ENCODE results near the gene ME3. TPM values are rescaled to one million over a fixed set of nuclear protein-coding genes. Genes with fewer than 3 reads are reported as not detected.

ME3 gene
- total RNA-seq, 1 donor from 2014 or later, result 49.6 TPM

DNA sequence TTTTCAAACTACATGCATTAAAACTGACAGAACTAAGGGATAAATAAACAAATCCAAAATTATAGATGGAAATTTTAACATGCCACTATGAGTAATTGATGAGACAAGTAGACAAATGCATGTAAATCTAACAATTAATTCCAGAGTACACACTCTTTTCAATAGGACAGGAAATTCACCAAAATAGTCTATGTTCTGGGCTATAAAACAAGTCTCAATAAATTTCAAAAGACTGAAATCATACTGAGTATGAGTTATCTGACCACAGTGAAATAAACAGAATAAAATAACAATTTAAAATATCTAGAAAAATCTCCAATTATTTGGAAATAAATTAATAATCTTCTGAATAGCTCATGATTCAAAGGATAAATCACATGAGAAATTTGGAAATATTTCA lies 38.5 kb upstream of the ME3 start:
- no peak overlapping the region for H3K4me3 Mint-ChIP-seq
- no peaks in the 10 kb centered on the region for H3K79me2 ChIP-seq (ENCODE audit: low read depth)
- H3K36me3 ChIP-seq, result no peaks in the 10 kb centered on the region
- no peak overlapping the region for H2AFZ ChIP-seq (replicated peaks)
- no peak for DNase-seq (ENCODE audit: low spot score)
- H3K4me3 ChIP-seq, result no peak overlapping the region
- peaks cover 22% of the 10 kb centered on the region for H3F3A ChIP-seq (ENCODE audit: low read depth)
- H4K20me1 ChIP-seq (ENCODE audit: low read depth), result no peaks in the 10 kb centered on the region
- TF ChIP-seq, protein P1, sequence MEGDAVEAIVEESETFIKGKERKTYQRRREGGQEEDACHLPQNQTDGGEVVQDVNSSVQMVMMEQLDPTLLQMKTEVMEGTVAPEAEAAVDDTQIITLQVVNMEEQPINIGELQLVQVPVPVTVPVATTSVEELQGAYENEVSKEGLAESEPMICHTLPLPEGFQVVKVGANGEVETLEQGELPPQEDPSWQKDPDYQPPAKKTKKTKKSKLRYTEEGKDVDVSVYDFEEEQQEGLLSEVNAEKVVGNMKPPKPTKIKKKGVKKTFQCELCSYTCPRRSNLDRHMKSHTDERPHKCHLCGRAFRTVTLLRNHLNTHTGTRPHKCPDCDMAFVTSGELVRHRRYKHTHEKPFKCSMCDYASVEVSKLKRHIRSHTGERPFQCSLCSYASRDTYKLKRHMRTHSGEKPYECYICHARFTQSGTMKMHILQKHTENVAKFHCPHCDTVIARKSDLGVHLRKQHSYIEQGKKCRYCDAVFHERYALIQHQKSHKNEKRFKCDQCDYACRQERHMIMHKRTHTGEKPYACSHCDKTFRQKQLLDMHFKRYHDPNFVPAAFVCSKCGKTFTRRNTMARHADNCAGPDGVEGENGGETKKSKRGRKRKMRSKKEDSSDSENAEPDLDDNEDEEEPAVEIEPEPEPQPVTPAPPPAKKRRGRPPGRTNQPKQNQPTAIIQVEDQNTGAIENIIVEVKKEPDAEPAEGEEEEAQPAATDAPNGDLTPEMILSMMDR (IDR thresholded peaks at IDR 0.05), result no peak
- no peak for TF ChIP-seq EZH2phosphoT487 (IDR thresholded peaks at IDR 0.05)
- TF ChIP-seq EZH2 (IDR thresholded peaks at IDR 0.05), result no peak
- H3K36me3 Mint-ChIP-seq, result peaks cover 6% of the 10 kb centered on the region
- H3K27ac ChIP-seq, result no peak overlapping the region
- no peaks in the 10 kb centered on the region for H3K9me3 ChIP-seq (ENCODE audit: low read depth)
- no peak overlapping the region for H3K27ac Mint-ChIP-seq
- H3K27me3 ChIP-seq, result no peaks in the 10 kb centered on the region
- H3K27me3 Mint-ChIP-seq (ENCODE audit: insufficient read depth, low read depth), result peaks cover 5% of the 10 kb centered on the region
- peaks cover 15% of the 10 kb centered on the region for H3K4me1 Mint-ChIP-seq
- no peak overlapping the region for H3K4me2 ChIP-seq
- no peak overlapping the region for H3K9ac ChIP-seq
- peaks cover 24% of the 10 kb centered on the region for H3K9me3 Mint-ChIP-seq
- peaks cover 11% of the 10 kb centered on the region for H3K4me1 ChIP-seq

GRCh38 chr11:86708669-86709068 lies 36.3 kb upstream of the ME3 start:
- no peak overlapping the region for H3K27ac ChIP-seq
- Mint-ChIP-seq H3K4me3 (no peak overlapping the region), H3K36me3 (peaks cover 6% of the 10 kb centered on the region)

GRCh38 chr11:86706338-86707131 lies 34.1 kb upstream of the ME3 start:
- DNase-seq (ENCODE audit: low spot score), result no peak
- H2AFZ ChIP-seq (replicated peaks), result peak overlapping the region; percentile 18
- Mint-ChIP-seq H3K27me3 (ENCODE audit: insufficient read depth, low read depth) (peaks cover 5% of the 10 kb centered on the region), H3K4me1 (peaks cover 4% of the 10 kb centered on the region), H3K36me3 (no peaks in the 10 kb centered on the region), H3K27ac (no peak overlapping the region), H3K9me3 (peaks cover 10% of the 10 kb centered on the region), H3K4me3 (no peak overlapping the region)
- H3F3A ChIP-seq (ENCODE audit: low read depth), result no peaks in the 10 kb centered on the region
- H4K20me1 ChIP-seq (ENCODE audit: low read depth), result no peaks in the 10 kb centered on the region
- H3K4me3 ChIP-seq, result no peak overlapping the region
- no peak overlapping the region for H3K27ac ChIP-seq
- TF ChIP-seq, protein P1 (IDR thresholded peaks at IDR 0.05), result no peak
- no peak for TF ChIP-seq EZH2 (IDR thresholded peaks at IDR 0.05)
- TF ChIP-seq EZH2phosphoT487 (IDR thresholded peaks at IDR 0.05), result no peak
- H3K4me2 ChIP-seq, result no peak overlapping the region
- peaks cover 10% of the 10 kb centered on the region for H3K4me1 ChIP-seq
- no peaks in the 10 kb centered on the region for H3K36me3 ChIP-seq
- no peak overlapping the region for H3K9ac ChIP-seq
- H3K9me3 ChIP-seq (ENCODE audit: low read depth), result no peaks in the 10 kb centered on the region
- no peaks in the 10 kb centered on the region for H3K27me3 ChIP-seq
- no peaks in the 10 kb centered on the region for H3K79me2 ChIP-seq (ENCODE audit: low read depth)

More at GRCh38 chr11:86708669-86709068, 36.3 kb upstream of the ME3 start:
- Histone ChIP-seq H3K9ac (no peak overlapping the region), H3K4me3 (no peak overlapping the region), H3K9me3 (ENCODE audit: low read depth) (no peaks in the 10 kb centered on the region), H3K4me1 (peaks cover 1% of the 10 kb centered on the region), H4K20me1 (ENCODE audit: low read depth) (no peaks in the 10 kb centered on the region), H3K79me2 (ENCODE audit: low read depth) (no peaks in the 10 kb centered on the region), H2AFZ (replicated peaks) (no peak overlapping the region), H3K36me3 (no peaks in the 10 kb centered on the region), H3K27me3 (no peaks in the 10 kb centered on the region), H3K4me2 (no peak overlapping the region), H3F3A (ENCODE audit: low read depth) (peaks cover 12% of the 10 kb centered on the region)
- H3K9me3 Mint-ChIP-seq, result peaks cover 17% of the 10 kb centered on the region
- no peak for TF ChIP-seq EZH2 (IDR thresholded peaks at IDR 0.05)
- TF ChIP-seq, protein P1 (IDR thresholded peaks at IDR 0.05), result no peak
- no peak for TF ChIP-seq EZH2phosphoT487 (IDR thresholded peaks at IDR 0.05)
- no peak overlapping the region for H3K27ac Mint-ChIP-seq
- H3K4me1 Mint-ChIP-seq, result peaks cover 10% of the 10 kb centered on the region
- peaks cover 5% of the 10 kb centered on the region for H3K27me3 Mint-ChIP-seq (ENCODE audit: insufficient read depth, low read depth)
- DNase-seq (ENCODE audit: low spot score), result no peak

All from neural progenitor cell (in vitro differentiated cells).